Gastroesophageal sphincter (tissue), 4 donors: Measurements from ENCODE around the gene KCND2. TPM values are rescaled to one million over a fixed set of nuclear protein-coding genes. Genes with fewer than 3 reads are reported as not detected.

ENCODE experiments used
- ATAC-seq: fragments of 150-250 bp; one replicate; pipeline ENCODE4 v1.9.1; 2016; ENCODE audit warnings: mild to moderate bottlenecking, moderate library complexity
- H3K27ac ChIP-seq, 4 donors: fragments of 200-600 bp; sonication (generic) in 3 of 4; 1 replicate in 3 of 4; 2 replicates in 1 of 4; pipeline ENCODE4 v1.5.1; 2016 to 2019
- H3K27me3 ChIP-seq: fragments of 200-600 bp; sonication (generic); one replicate; pipeline ENCODE4 v1.5.1; 2019
- H3K36me3 ChIP-seq, 2 donors: fragments of 200-600 bp; sonication (generic); one replicate each; pipeline ENCODE4 v1.5.1; 2019; ENCODE audit warnings: control low read depth in 1 of 2
- H3K4me1 ChIP-seq, 3 donors: fragments of 200-600 bp; sonication (generic); 1 replicate in 2 of 3; 2 replicates in 1 of 3; pipeline ENCODE4 v1.5.1; 2016 to 2019; ENCODE audit warnings: control low read depth in 2 of 3
- H3K4me3 ChIP-seq, 2 donors: fragments of 200-600 bp; sonication (generic); one replicate each; pipeline ENCODE4 v1.5.1; 2019; ENCODE audit warnings: mild to moderate bottlenecking in 1 of 2, moderate library complexity in 1 of 2
- H3K9me3 ChIP-seq, 3 donors: fragments of 200-600 bp; sonication (generic); one replicate each; pipeline ENCODE4 v1.5.1; 2017 to 2019; ENCODE audit warnings: control low read depth in 2 of 3
- CTCF ChIP-seq, 4 experiments: fragments of 200-600 bp in 2 of 4; fragments of 450-650 bp in 2 of 4; sonication (generic) in 1 of 4; IDR thresholded peaks; one replicate each; pipeline ENCODE4 v1.5.1; 2017 to 2019; ENCODE audit warnings: antibody characterized with exemption in 4 of 4, mild to moderate bottlenecking in 2 of 4, moderate library complexity in 2 of 4
- EP300 ChIP-seq: sonication (generic); formaldehyde crosslinking; IDR thresholded peaks from one replicate; pipeline ENCODE4 v1.6.1; 2017; ENCODE audit warnings: antibody characterized with exemption, mild to moderate bottlenecking
- POLR2A ChIP-seq, 2 donors: fragments of 450-650 bp; IDR thresholded peaks; one replicate each; pipeline ENCODE4 v1.6.1; 2017; ENCODE audit warnings: antibody characterized with exemption in 2 of 2, mild to moderate bottlenecking in 2 of 2, moderate library complexity in 1 of 2
- POLR2AphosphoS5 ChIP-seq: sonication (generic); formaldehyde crosslinking; IDR thresholded peaks from one replicate; pipeline ENCODE4 v1.6.1; 2017; ENCODE audit warnings: antibody characterized with exemption
- WGBS, 2 donors: methylation state at CpG; one replicate each; pipeline ENCODE4 v1.1.5; 2018; ENCODE audit warnings: low coverage in 1 of 2; 5-methylcytosine and 5-hydroxymethylcytosine counted together
- total RNA-seq, 4 donors: library from RNA; depleted of rRNA; stranded (reverse); fragments of >200 nt; gene quantifications; one replicate each; pipeline ENCODE4 v1.1.0, GENCODE V29; 2016

KCND2 gene
- total RNA-seq, 4 donors from 2014 or later, result 0.40 to 0.93 (median 0.66) TPM

GRCh38 chr7:120662291-120662690 lies 389.3 kb downstream of the KCND2 start:
- no peaks in the 10 kb centered on the region for H3K36me3 ChIP-seq
- no peaks in the 10 kb centered on the region for H3K9me3 ChIP-seq
- no peaks in the 10 kb centered on the region for H3K27me3 ChIP-seq
- no peak for TF ChIP-seq EP300
- TF ChIP-seq POLR2A (IDR thresholded peaks at IDR 0.05), result no peak
- no peak for TF ChIP-seq CTCF (IDR thresholded peaks at IDR 0.05)
- no peak for TF ChIP-seq POLR2AphosphoS5
- H3K4me1 ChIP-seq, result no peaks in the 10 kb centered on the region
- H3K27ac ChIP-seq, result no peak overlapping the region
- ATAC-seq, result no peak
- no peak overlapping the region for H3K4me3 ChIP-seq

- H3K4me1 ChIP-seq, result no peaks in the 10 kb centered on the region
- TF ChIP-seq POLR2AphosphoS5 (no peak), CTCF (IDR thresholded peaks at IDR 0.05) (no peak), POLR2A (IDR thresholded peaks at IDR 0.05) (no peak), EP300 (no peak)
- no peak overlapping the region for H3K4me3 ChIP-seq
- no peak for ATAC-seq
- no peaks in the 10 kb centered on the region for H3K9me3 ChIP-seq
- H3K27ac ChIP-seq, result no peak overlapping the region
- no peaks in the 10 kb centered on the region for H3K27me3 ChIP-seq
- WGBS, 2 donors, result 70 to 93% methylated on average over 1 of the region's 1 CpG
- H3K36me3 ChIP-seq, result no peaks in the 10 kb centered on the region
Observed at GRCh38 chr7:120665068-120665467, 392.1 kb downstream of the KCND2 start.

GRCh38 chr7:120675076-120675475 lies 402.1 kb downstream of the KCND2 start:
- no peak for ATAC-seq
- TF ChIP-seq EP300, result no peak
- no peak for TF ChIP-seq POLR2A (IDR thresholded peaks at IDR 0.05)
- Histone ChIP-seq H3K4me3 (no peak overlapping the region), H3K4me1 (no peaks in the 10 kb centered on the region), H3K27me3 (no peaks in the 10 kb centered on the region), H3K36me3 (no peaks in the 10 kb centered on the region), H3K27ac (no peak overlapping the region), H3K9me3 (no peaks in the 10 kb centered on the region)
- WGBS, 2 donors, result 76 to 78% methylated on average over 5 of the region's 5 CpGs

- no peaks in the 10 kb centered on the region for H3K4me1 ChIP-seq
- WGBS, 2 donors, result 92% methylated on average over 1 of the region's 1 CpG
- no peaks in the 10 kb centered on the region for H3K27me3 ChIP-seq
- TF ChIP-seq POLR2A (IDR thresholded peaks at IDR 0.05), result no peak
- TF ChIP-seq EP300, result no peak
- TF ChIP-seq POLR2AphosphoS5, result no peak
- TF ChIP-seq CTCF (IDR thresholded peaks at IDR 0.05), result no peak
- no peak for ATAC-seq
- H3K27ac ChIP-seq, result no peak overlapping the region
- H3K9me3 ChIP-seq, result no peaks in the 10 kb centered on the region
- H3K4me3 ChIP-seq, result no peak overlapping the region
- no peaks in the 10 kb centered on the region for H3K36me3 ChIP-seq
Observed at GRCh38 chr7:120677535-120677934, 404.6 kb downstream of the KCND2 start.

- no peak overlapping the region for H3K27ac ChIP-seq
- TF ChIP-seq POLR2AphosphoS5 (no peak), POLR2A (IDR thresholded peaks at IDR 0.05) (no peak), EP300 (no peak), CTCF (IDR thresholded peaks at IDR 0.05) (no peak)
- no peak overlapping the region for H3K4me3 ChIP-seq
- H3K9me3 ChIP-seq, result no peaks in the 10 kb centered on the region
- 83 to 100% methylated on average over 1 of the region's 1 CpG for WGBS, 2 donors
- H3K36me3 ChIP-seq, result no peaks in the 10 kb centered on the region
- no peaks in the 10 kb centered on the region for H3K27me3 ChIP-seq
- H3K4me1 ChIP-seq, result no peaks in the 10 kb centered on the region
- ATAC-seq, result no peak
Observed at GRCh38 chr7:120680985-120681384, 408.0 kb downstream of the KCND2 start.
